Stimulated activated CD4-positive, alpha-beta T cell treated with anti-CD3 and anti-CD28 coated beads, Interleukin-4, amount 100 ng/mL, for 4 hours (primary cell): ENCODE data around the gene ERCC4.

Experiments used
- DNase-seq, 2 experiments: peaks; one replicate each; pipeline ENCODE4 v3.0.0-alpha.2; 2020

Gene ERCC4

DNA sequence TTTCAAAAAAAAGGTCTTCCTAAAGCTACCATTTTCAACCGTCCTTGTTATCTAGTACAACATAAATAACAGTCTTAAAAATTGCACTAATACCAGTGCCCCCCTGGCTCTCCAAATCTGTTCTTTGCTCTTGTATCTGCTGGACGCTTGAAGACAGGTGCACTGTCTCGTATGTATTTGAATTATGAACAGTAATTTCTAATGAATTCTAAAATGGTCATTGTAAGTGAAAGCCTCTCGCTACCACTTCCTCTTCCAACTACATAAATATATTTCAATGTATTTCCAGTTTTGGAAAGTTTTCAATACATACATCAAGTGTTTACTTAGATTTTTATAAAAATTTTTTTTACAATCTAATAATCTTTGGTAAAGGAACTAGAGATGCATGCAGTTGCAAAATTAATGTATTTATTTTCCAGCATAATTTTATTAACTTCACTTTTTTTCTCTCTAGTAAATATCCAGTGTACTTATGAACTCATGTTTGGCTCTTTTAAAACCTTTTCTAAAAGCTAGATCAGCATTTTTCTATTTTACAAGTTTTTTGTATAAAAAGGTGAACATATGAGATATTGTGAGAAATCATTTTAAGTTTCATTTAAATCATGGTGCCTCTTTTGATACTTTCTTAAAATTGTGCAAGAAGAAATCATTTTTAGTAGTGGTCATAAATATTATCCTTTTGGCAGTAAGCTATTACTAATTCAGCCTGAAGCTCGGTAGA, 31.0 kb downstream of the ERCC4 start:
- no peak for DNase-seq

GRCh38 chr16:13951611-13952010, 31.7 kb downstream of the ERCC4 start:
- no peak for DNase-seq

DNA sequence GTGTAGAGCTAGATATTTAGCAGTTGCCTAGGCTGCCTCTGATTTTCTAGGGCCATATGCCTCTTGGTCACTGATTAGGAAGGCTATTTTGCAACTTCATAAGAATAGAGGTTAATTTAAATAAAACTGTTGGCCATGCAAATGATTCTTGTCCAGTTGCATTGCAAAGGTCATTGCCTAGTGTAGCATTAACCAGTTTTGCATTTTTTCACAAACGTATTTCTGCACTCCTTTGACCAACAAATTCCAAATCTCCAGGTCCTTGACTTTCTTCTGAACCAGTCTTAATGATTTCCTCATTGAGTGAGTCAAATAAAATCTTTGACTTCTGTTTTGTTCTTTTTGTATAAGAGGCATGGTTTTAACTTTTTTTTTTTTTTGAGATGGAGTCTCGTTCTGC, 33.5 kb downstream of the ERCC4 start:
- no peak for DNase-seq

- no peak for DNase-seq
Measured at GRCh38 chr16:13956635-13957196, 36.8 kb downstream of the ERCC4 start.

DNA sequence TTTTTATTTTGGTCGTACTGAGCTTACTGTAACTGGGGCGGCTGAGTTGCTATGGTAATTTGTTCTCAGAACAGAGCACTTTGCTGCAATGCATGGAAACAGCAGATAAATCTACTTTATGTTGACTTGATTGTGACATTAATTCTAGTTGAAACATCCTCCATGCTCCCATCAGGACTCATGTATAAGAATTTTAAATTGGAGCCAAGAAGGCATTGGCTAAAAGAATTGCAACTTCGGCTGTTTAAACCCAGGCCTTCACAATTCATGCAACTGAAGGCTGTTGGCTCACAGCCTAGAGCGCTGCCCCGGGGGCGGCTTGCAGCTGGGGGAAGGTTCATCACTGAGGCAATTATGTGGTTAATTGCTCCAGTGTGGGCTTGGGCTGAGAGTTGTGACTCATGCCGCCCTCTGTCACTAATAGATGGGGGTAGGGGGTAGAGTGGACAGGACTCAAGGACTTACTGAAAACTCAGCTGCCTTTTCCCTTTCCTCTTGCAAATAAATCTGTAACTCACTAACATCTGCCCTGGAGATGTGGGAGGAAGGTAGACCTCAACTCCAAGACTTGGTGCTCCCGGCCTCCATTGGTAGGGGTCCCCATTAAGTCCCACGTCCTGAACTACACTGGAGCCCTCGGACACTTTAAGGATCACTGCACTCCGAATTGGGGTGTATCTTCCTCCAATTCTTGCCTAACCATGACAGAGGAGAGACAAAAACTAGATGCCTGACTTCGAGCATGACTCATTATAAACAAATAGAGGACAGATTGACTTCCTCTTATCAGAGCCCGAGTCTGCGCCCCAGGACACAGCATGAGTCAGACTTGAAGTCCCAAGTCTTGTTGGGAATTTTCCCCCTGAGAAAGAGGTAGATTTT, 37.5 kb downstream of the ERCC4 start:
- DNase-seq: peak in 1 of 2 experiments; percentile 8

- DNase-seq: no peak
Measured at GRCh38 chr16:13958474-13958873, 38.5 kb downstream of the ERCC4 start.

- DNase-seq: no peak
Measured at GRCh38 chr16:13959626-13960025, 39.7 kb downstream of the ERCC4 start.

DNA sequence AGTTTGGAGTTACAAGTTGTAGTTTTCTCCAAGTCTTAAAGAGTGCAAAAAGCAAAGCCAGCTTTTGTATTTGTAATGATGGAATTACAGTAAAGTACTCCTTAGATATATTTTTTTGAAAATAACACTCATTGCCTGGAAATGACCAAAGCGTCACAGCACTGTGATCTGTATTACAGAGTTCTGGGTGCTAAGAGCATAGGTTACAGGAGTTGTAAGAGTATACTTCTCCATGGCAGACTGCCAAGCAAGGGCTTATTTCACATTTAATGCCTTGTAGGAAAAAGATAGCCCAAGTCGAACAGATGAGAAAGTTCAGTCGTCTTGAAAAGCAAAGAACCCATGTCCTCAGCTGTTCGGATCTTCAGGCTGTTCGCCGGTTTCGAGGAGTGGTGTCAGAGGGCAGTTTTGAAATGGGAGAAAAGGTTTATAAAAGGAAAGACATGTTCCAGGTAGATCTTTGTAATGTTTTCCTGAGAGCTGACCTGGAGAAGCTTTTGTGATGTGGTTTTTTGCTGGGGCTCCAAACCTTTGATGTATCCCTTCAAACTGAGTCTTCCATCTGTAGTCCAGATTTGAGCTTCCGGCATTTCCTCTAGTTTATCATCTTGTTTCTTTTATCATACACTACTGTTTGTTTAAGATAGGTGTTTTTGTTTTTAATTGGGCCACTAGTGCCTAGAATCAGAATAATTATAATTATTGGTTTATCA, 41.3 kb downstream of the ERCC4 start:
- DNase-seq: no peak

- no peak for DNase-seq
Measured at GRCh38 chr16:13962232-13962631, 42.3 kb downstream of the ERCC4 start.

- DNase-seq: no peak
Measured at GRCh38 chr16:13968835-13969234, 48.9 kb downstream of the ERCC4 start.

DNA sequence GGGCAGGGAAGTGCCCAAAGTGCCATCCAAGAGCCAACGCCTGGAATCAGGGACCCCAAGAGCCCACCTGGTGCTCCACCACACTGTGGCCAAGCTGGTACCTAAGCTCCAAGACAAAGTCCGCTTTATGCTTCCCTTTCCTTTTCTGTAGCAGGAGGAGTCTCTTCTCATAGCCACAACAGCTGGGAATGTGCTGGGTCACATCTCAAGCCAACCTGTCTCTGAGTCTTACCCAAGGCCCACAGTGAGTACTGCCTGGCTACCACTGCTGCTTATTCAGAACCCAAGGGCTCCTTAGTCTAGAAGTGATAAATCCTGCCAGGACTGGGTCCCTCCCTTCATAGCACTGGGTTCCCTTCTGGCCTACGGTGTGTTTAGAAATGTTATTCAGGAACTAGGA, 49.8 kb downstream of the ERCC4 start:
- no peak for DNase-seq

GRCh38 chr16:13970708-13971422, 50.9 kb downstream of the ERCC4 start:
- DNase-seq: no peak

- no peak for DNase-seq
Measured at GRCh38 chr16:13973321-13974023, 53.5 kb downstream of the ERCC4 start.

DNA sequence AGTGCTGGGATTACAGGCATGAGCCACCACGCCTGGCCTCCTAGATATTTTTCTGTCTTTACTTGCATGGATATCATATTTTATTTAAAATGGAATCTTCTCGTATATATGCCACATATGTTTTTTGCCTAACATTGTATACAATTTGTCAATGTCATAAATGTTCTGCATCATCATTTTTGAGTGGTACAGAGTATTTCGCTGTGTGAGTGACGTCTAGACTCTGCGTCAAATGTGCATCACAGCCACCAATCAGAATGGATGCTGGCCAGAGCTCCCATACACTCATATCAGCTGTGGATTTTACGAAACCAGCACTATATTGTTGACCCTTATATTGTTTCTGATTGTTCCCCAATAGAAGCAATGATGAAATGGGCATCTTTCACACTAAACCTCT, 57.2 kb downstream of the ERCC4 start:
- no peak for DNase-seq

DNA sequence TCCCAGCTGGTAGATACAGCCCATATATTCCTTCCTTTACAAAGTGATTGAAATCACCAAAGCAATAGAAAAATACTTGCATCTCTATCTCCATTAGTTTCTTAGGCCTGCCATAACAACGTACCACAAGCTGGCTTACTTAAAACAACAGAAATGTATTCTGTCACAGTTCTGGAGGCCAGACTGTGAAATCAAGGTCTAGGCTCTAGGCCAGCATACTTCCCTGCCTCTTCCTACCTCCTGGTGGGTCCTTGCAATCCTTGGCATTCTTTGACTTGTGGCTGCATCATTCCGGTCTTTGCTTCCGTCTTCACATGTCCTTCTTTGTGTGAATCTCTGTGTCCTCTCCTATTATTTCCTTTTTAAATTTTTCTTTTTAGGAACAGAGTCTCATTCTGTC, 62.5 kb downstream of the ERCC4 start:
- DNase-seq: no peak

DNA sequence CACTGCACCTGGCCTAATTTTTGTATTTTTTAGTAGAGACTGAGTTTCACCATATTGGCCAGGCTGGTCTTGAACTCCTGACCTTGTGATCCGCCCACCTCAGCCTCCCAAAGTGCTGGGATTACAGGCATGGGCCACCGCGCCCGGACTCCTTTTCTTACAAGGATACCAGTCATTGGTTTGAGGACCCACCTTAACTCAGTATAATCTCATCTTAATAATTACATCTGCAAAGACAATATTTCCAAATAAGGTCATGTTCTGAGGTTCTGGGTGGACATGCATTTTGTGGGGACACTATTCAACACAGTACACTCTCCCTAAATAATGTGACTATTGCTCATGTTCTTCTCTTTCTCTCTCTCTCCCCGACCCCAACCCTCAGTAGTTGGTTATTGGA, 63.7 kb downstream of the ERCC4 start:
- no peak for DNase-seq

DNA sequence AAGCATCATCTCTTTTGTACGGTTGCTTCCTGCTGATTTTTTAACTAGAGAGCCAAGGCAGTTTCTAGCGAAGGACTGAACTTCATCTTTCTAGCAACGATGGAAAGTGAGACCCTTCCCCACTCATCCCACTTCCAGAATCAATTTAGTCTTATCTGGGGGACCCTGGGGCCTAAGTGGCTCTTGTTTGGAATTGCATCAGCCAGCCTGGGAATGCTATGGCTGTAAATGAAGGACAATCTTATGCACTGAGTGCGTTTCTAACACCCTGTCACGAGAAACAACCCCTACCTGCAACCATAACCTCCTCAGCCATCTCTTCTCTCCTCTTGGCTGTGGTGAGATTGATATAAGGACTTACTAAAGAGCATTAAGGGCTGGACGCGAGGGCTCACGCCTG, 64.8 kb downstream of the ERCC4 start:
- no peak for DNase-seq

DNA sequence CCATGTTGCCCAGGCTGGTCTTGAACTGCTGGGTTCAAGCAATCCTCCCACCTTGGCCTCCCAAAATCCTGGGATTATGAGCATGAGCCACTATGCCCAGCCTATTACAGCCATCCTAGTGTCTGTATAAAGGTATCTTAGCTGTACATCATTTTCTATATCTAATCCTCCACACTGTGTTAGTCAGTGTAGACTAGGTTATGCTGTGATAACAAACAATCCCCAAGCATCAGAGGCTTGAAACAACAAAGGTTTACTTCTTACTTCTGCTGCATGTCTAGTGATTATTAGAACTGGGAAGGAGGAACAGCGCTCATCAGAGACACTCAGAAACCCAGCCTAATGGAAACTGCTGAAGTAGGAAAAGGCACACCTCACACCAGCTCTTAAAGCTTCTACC, 68.1 kb downstream of the ERCC4 start:
- DNase-seq: no peak

DNA sequence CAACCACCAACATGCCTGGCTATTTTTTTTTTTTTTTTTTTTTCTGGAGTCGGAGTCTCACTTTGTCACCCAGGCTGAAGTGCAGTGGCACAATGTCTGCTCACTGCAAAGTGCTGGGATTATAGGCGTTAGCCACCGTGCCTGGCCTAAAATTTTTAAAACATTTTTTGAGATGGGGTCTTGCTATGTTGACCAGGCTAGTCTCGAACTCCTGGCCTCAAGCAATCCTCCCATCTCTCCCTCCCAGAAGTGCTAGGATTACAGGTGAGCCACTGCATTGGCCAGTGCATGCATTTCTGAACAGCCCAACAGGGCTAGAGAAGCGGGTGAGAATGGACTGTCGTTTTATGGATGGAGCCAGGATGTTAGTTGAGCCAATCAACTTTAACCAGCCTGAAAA, 72.4 kb downstream of the ERCC4 start:
- DNase-seq: no peak

- DNase-seq: no peak
Measured at GRCh38 chr16:13992976-13993375, 73.0 kb downstream of the ERCC4 start.

DNA sequence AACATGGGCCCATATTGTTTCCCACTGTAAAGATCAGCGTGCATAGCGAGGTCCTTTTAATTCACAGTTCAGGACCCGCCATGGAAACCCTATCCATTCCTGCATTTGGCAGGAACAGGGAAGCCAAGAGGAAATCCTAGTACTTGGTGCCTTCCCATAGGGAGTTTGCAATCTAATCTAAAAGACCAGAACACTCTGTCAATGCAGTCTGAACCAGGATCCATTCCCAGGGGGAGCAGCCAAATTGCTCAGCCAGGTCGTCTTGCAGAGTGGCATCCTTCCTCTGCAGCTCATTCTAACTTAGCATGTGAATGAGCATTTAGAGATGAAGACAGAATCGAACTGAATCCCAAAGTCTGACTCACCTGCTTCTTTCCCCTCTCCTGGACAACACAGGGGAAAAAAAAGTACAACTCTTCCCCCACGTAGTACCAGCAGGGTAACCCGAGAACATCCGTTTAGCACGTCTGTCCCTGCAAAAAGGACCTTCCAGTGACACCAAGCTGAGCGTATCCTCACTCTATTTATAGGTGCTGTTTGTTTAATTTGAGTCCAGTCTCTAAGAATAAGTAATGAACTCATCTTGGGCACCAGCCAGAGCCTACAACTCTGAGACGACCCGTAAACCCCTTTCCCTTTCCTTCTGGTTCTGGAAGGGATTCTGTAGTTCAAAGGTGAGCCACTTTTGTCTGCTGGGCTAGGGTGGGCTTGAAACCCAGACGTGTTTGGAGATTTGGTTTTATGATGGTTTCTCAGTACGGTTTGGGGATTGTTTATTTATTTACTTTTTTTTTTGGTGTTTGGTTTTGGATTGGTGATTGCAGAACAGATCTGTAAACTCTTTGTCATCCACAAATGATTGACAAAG, 74.5 kb downstream of the ERCC4 start:
- no peak for DNase-seq
